Measurements from ENCODE around the gene GRAMD2A.
A peak's percentile ranks its signal among the peaks of the same experiment; 100 is the strongest.

The GRAMD2A gene

DNA sequence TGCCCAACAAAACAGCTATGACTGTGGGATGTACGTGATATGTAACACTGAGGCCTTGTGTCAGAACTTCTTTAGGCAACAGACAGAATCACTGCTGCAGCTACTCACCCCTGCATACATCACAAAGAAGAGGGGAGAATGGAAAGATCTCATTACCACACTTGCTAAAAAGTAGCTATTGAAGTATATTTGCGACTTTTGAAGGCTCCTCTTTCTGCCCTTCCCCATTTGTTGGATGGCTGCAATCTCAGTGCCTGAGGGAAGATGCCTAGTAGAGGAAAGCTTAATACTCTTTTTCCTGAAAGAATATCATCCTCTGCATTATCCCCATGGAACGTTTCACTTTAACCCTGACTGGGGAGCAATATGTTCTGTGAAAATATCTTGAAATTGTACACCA lies 57.5 kb downstream of the GRAMD2A start:
- Histone ChIP-seq H3K9me3 (ENCODE audit: control insufficient read depth, insufficient read depth, low read depth, low read length) (no peaks in the 10 kb centered on the region), H3K4me3 (ENCODE audit: low read depth, low read length) (no peak overlapping the region), H3K36me3 (ENCODE audit: control insufficient read depth in 2 of 2, insufficient read depth in 1 of 2, low read length in 2 of 2) (no peaks in the 10 kb centered on the region), H3K4me1 (ENCODE audit: control insufficient read depth, insufficient read depth, low read length) (peaks cover 41% of the 10 kb centered on the region), H3K27ac (ENCODE audit: extremely low read depth, low read depth, low read length) (no peak overlapping the region)
- TF ChIP-seq ZNF169 (tag by site-specific recombination; IDR thresholded peaks at IDR 0.05) (no peak), MZF1 (tag by site-specific recombination; IDR thresholded peaks at IDR 0.05; ENCODE audit: borderline replicate concordance) (peak; percentile 96; the same call in 1 of the 2 replicates)
- ChIA-PET POLR2A (interaction anchor here (1.8 kb wide), 1 partner anchor 23 kb away, joined by 8 read pairs; the partner anchor contains the start of genes MYO9A and SENP8), CTCF (interaction anchor here (0.6 to 2.0 kb wide), 4 partner anchors 10 to 107 kb away, joined by 3 to 5 read pairs (median 4); no protein-coding TSS in a partner anchor)

- H3K9me3 ChIP-seq (ENCODE audit: control insufficient read depth, insufficient read depth, low read depth, low read length), result no peaks in the 10 kb centered on the region
- no peaks in the 10 kb centered on the region for H3K36me3 ChIP-seq (ENCODE audit: control insufficient read depth in 2 of 2, insufficient read depth in 1 of 2, low read length in 2 of 2)
- TF ChIP-seq HOXA7 (CRISPR knock-in tag; IDR thresholded peaks at IDR 0.05; ENCODE audit: borderline replicate concordance) (no peak), ZNF112 (tag by site-specific recombination; IDR thresholded peaks at IDR 0.05) (no peak), ZNF169 (tag by site-specific recombination; IDR thresholded peaks at IDR 0.05) (no peak), ZSCAN30 (tag by site-specific recombination; IDR thresholded peaks at IDR 0.05) (no peak), ZNF341 (tag by site-specific recombination; IDR thresholded peaks at IDR 0.05; ENCODE audit: low read depth) (no peak), ZNF830 (tag by site-specific recombination; IDR thresholded peaks at IDR 0.05; ENCODE audit: low read depth) (no peak), ZNF561 (tag by site-specific recombination; IDR thresholded peaks at IDR 0.05; ENCODE audit: borderline replicate concordance) (no peak), WT1 (tag by site-specific recombination; IDR thresholded peaks at IDR 0.05) (no peak), SP3 (tag by site-specific recombination; IDR thresholded peaks at IDR 0.05) (no peak), ZXDB (tag by site-specific recombination; IDR thresholded peaks at IDR 0.05) (no peak), ZNF549 (tag by site-specific recombination; IDR thresholded peaks at IDR 0.05) (no peak), FEZF1 (tag by site-specific recombination; IDR thresholded peaks at IDR 0.05) (no peak), HOXD13 (CRISPR knock-in tag; IDR thresholded peaks at IDR 0.05; ENCODE audit: borderline replicate concordance) (no peak), ZNF654 (tag by site-specific recombination; IDR thresholded peaks at IDR 0.05; ENCODE audit: low read depth) (no peak)
- ChIA-PET CTCF (interaction anchor here (0.6 to 2.0 kb wide), 8 partner anchors 10 to 607 kb away, joined by 3 to 5 read pairs (median 4); partner anchors contain the start of genes MYO9A, PKM and SENP8), POLR2A (interaction anchor here (0.6 to 1.8 kb wide), 2 partner anchors 22 to 396 kb away, joined by 5 to 8 read pairs; partner anchors contain the start of genes MYO9A and SENP8)
- no peak overlapping the region for H3K4me3 ChIP-seq (ENCODE audit: low read depth, low read length)
- peaks cover 43% of the 10 kb centered on the region for H3K4me1 ChIP-seq (ENCODE audit: control insufficient read depth, insufficient read depth, low read length)
- no peak overlapping the region for H3K27ac ChIP-seq (ENCODE audit: extremely low read depth, low read depth, low read length)
These were observed 57.9 kb downstream of the GRAMD2A start for GRCh38 chr15:72139667-72140066.

DNA sequence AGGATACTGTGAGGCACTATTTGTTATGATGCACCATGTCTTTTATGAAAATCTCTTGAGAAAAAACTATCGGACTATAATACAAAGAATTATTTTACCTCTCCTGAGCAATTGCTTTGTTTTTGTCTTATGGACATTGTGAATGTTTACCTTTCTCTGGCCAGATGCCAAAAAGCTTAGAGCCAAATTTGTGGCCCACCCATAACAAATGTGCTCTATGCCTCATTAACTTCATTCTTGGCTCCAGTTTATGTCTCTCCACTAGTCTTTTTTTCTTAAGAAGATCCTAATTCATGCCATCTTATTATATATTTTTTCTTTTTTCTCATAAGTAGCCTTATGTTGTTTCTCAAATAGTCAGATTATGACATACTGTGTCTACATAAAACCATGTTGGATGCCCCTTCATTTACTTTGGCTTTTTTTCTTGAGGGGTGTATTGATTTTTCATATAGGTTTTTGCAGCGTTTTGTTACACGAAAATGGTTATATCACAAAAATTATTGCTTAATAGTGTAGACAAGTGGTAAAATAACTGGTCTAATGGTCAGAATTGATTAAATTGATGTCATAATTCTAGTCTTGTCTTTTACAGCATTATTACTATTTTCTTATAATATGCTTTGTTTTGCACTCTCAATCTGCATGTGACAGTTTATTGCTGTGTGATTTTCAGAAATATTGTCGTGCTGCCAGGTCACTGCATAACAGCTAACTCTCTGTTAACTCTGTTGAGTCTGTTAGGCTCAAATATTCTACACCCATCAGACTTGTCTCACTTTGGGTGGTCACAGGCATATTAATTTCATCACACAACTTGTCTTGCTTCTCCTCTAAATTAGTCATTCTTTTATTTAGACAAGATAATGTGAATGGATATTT lies 61.2 kb downstream of the GRAMD2A start:
- Histone ChIP-seq H3K9me3 (ENCODE audit: control insufficient read depth, insufficient read depth, low read depth, low read length) (no peaks in the 10 kb centered on the region), H3K4me3 (ENCODE audit: low read depth, low read length) (no peak overlapping the region), H3K36me3 (ENCODE audit: control insufficient read depth in 2 of 2, insufficient read depth in 1 of 2, low read length in 2 of 2) (no peaks in the 10 kb centered on the region), H3K4me1 (ENCODE audit: control insufficient read depth, insufficient read depth, low read length) (peaks cover 41% of the 10 kb centered on the region), H3K27ac (ENCODE audit: extremely low read depth, low read depth, low read length) (peak overlapping the region; percentile 44)
- POLR2A ChIA-PET, result interaction anchor here (1.0 to 1.5 kb wide), 2 partner anchors 18 to 19 kb away, joined by 3 to 10 read pairs; partner anchors contain the start of genes MYO9A and SENP8
- CTCF ChIA-PET, result interaction anchor here (0.8 to 1.7 kb wide), 2 partner anchors 20 to 430 kb away, joined by 3 to 8 read pairs; no protein-coding TSS in a partner anchor
- TF ChIP-seq ZNF623 (tag by site-specific recombination; IDR thresholded peaks at IDR 0.05) (no peak), ZNF121 (tag by site-specific recombination; IDR thresholded peaks at IDR 0.05) (no peak), ZNF747 (tag by site-specific recombination; IDR thresholded peaks at IDR 0.05) (no peak), ZNF449 (tag by site-specific recombination; IDR thresholded peaks at IDR 0.05) (peak; percentile 46; the same call in 1 of the 2 replicates), ZNF350 (tag by site-specific recombination; IDR thresholded peaks at IDR 0.05) (peak; percentile 83; the same call in 1 of the 2 replicates), ZNF26 (tag by site-specific recombination; IDR thresholded peaks at IDR 0.05) (no peak), MZF1 (tag by site-specific recombination; IDR thresholded peaks at IDR 0.05; ENCODE audit: borderline replicate concordance) (peak; percentile 58; the same call in 1 of the 2 replicates), ZNF529 (tag by site-specific recombination; IDR thresholded peaks at IDR 0.05; ENCODE audit: insufficient replicate concordance) (peak; percentile 85), ZBTB10 (tag by site-specific recombination; IDR thresholded peaks at IDR 0.05) (no peak), EGR2 (tag by site-specific recombination; IDR thresholded peaks at IDR 0.05; ENCODE audit: low read depth) (no peak), ZNF146 (tag by site-specific recombination; IDR thresholded peaks at IDR 0.05) (no peak)

Data from HEK293 (cell line).